Measurements from ENCODE around the gene RNF213. TPM values are rescaled to one million over a fixed set of nuclear protein-coding genes. Genes with fewer than 3 reads are reported as not detected.

Gene RNF213
- polyA plus RNA-seq, 1 of the 3 experiments (the other 2 are of a cell fraction), result 57.5 TPM

GRCh38 chr17:80220054-80220735, 40.5 kb upstream of the RNF213 start, which contains the start of the genes SGSH and SLC26A11 (continued):
- TF ChIP-seq REST (IDR thresholded peaks at IDR 0.05; ENCODE audit: low read depth, low read length), result no peak
- TF ChIP-seq PBX3 (IDR thresholded peaks at IDR 0.05), result no peak
- no peak for TF ChIP-seq CHD2 (IDR thresholded peaks at IDR 0.05; ENCODE audit: low read length, partially characterized antibody)
- TF ChIP-seq SIN3A (IDR thresholded peaks at IDR 0.05; ENCODE audit: borderline replicate concordance, low read depth, low read length), result no peak
- peak; percentile 23 for TF ChIP-seq CTCF (IDR thresholded peaks at IDR 0.05)
- no peak for TF ChIP-seq GABPA (IDR thresholded peaks at IDR 0.05; ENCODE audit: low read depth)
- no peak for TF ChIP-seq FOSL2 (IDR thresholded peaks at IDR 0.05; ENCODE audit: borderline replicate concordance, low read depth)
- TF ChIP-seq RXRA (IDR thresholded peaks at IDR 0.05; ENCODE audit: borderline replicate concordance, low read depth), result no peak
- peak; percentile 48 for TF ChIP-seq USF2 (IDR thresholded peaks at IDR 0.05; ENCODE audit: borderline replicate concordance, low read depth, low read length)
- no peak for TF ChIP-seq JUND (IDR thresholded peaks at IDR 0.05)
- TF ChIP-seq RAD21 (IDR thresholded peaks at IDR 0.05; ENCODE audit: low read length), result no peak
- peak; percentile 58; the same call in 1 of the 2 replicates for TF ChIP-seq TAF1 (IDR thresholded peaks at IDR 0.05; ENCODE audit: borderline replicate concordance, low read depth, low read length)
- no peak for TF ChIP-seq FOXM1 (IDR thresholded peaks at IDR 0.05; ENCODE audit: low read depth)
- no peak for TF ChIP-seq EP300 (IDR thresholded peaks at IDR 0.05; ENCODE audit: borderline replicate concordance in 1 of 2, low read depth in 1 of 2, low read length in 1 of 2)
- TF ChIP-seq POLR2AphosphoS5 (IDR thresholded peaks at IDR 0.05; ENCODE audit: low read depth, low read length), result peak; percentile 63; the same call in 1 of the 2 replicates
- no peak for TF ChIP-seq MEF2A (IDR thresholded peaks at IDR 0.05; ENCODE audit: borderline replicate concordance, low read depth)
- no peak for TF ChIP-seq RFX5 (IDR thresholded peaks at IDR 0.05; ENCODE audit: low read length)
- no peak for TF ChIP-seq FOXJ3 (CRISPR knock-in tag; IDR thresholded peaks at IDR 0.05)
- peak; percentile 64 for TF ChIP-seq MXI1 (IDR thresholded peaks at IDR 0.05; ENCODE audit: low read depth, low read length)
- TF ChIP-seq SMC3 (IDR thresholded peaks at IDR 0.05; ENCODE audit: low read depth, low read length), result no peak
- TF ChIP-seq MAX (IDR thresholded peaks at IDR 0.05; ENCODE audit: low read depth), result peak; percentile 46; the same call in 1 of the 2 replicates
- TF ChIP-seq ELF1 (IDR thresholded peaks at IDR 0.05), result no peak
- peak; percentile 94 for TF ChIP-seq USF1 (IDR thresholded peaks at IDR 0.05; ENCODE audit: borderline replicate concordance, low read depth)
- TF ChIP-seq IRF3 (IDR thresholded peaks at IDR 0.05; ENCODE audit: low read depth, low read length), result no peak
- no peak for TF ChIP-seq TCF12 (IDR thresholded peaks at IDR 0.05)

All from SK-N-SH (cell line).